ACC112 (cell line): Measurements from ENCODE around the gene SPR.
"Not testable (repeated sequence)": the region's sequence is repeated elsewhere in the genome, so short reads cannot be mapped to it uniquely, and the experiment has no call there.

Experiments used
- H2AFZ ChIP-seq: fragments of 200-600 bp; sonication (generic); one replicate; pipeline ENCODE4 v1.6.0; 2017; ENCODE audit warnings: antibody characterized with exemption, low read length; ENCODE audit not compliant: unreplicated experiment
- H3K27ac ChIP-seq: fragments of 200-600 bp; sonication (generic); 2 replicates; pipeline ENCODE4 v1.5.1; 2014; ENCODE audit warnings: low read depth, mild to moderate bottlenecking, antibody characterized with exemption, low read length, moderate library complexity
- H3K27me3 ChIP-seq: fragments of 200-600 bp; sonication (generic); 2 replicates; pipeline ENCODE4 v1.6.1; 2014; ENCODE audit warnings: mild to moderate bottlenecking, antibody characterized with exemption, low read length, moderate library complexity, mixed read lengths; ENCODE audit not compliant: insufficient read depth
- H3K36me3 ChIP-seq: fragments of 200-600 bp; sonication (generic); 2 replicates; pipeline ENCODE4 v1.6.1; 2016; ENCODE audit warnings: mild to moderate bottlenecking, antibody characterized with exemption, low read length, moderate library complexity, mixed read lengths; ENCODE audit not compliant: insufficient read depth
- H3K4me1 ChIP-seq: fragments of 200-600 bp; sonication (generic); one replicate; pipeline ENCODE4 v1.6.1; 2016; ENCODE audit warnings: low read length, mixed read lengths; ENCODE audit not compliant: insufficient read depth, unreplicated experiment, control insufficient read depth
- H3K4me3 ChIP-seq: fragments of 200-600 bp; sonication (generic); 2 replicates; pipeline ENCODE4 v1.5.1; 2014; ENCODE audit warnings: mild to moderate bottlenecking, low read depth, low read length
- H3K79me2 ChIP-seq: fragments of 200-600 bp; sonication (generic); one replicate; pipeline ENCODE4 v1.6.0; 2016; ENCODE audit warnings: low read length; ENCODE audit not compliant: control insufficient read depth, unreplicated experiment, insufficient read depth

SPR gene

DNA sequence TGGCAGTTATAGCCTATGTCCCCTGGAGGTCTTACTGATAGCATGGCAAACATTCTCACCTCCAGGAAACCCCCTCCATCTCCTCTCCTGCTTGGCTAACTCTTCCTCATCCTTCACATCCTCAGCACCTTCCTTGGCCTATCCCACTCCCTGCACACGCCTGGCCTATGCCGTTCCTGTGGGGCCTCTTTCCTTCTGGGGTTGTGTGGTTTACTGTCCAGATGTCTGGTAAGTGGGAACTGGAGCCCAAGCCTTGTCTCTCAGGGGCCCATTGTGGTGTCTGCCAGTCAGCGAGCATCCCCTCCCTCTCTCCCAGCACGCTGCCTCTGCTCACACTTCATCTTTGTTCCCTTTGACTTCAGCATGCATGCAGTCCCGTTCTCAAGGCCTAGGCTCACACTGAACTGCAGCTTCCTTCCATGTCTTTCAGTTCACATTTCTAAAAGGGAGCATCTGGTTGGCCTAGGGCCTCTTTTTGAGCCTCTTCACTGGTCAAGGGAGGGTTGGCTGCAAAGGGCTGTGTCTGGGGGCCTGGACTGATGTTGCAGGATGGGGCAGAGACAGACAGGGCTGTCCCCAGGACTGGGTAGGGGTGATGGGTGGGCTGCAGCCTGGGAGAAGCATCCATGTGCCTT is 13.1 kb downstream of the SPR start:
- Histone ChIP-seq H3K27me3 (peaks cover 68% of the 10 kb centered on the region), H3K79me2 (no peaks in the 10 kb centered on the region), H2AFZ (no peak overlapping the region)

DNA sequence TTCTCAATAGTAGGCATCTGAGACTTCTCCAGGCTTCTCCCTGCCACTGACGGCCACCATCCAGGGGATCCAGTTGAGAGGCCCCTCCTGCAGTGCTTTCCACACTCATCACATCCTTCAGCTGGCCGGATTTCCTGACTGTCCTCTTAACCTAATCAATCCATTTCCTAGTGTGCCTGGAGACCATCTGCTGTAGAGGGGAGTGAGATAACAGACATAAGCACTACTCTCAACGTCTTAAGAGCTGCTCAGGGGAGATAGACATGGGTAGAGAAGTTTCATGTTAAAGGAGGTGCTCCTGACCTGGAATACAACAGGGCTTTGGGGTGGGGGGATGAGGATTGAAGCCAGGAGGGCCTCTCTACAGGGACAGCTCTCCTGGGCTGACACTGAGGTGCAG is 14.2 kb downstream of the SPR start:
- Histone ChIP-seq H3K79me2 (no peaks in the 10 kb centered on the region), H3K27ac (no peak overlapping the region), H3K4me1 (peaks cover under 1% of the 10 kb centered on the region), H3K4me3 (no peak overlapping the region), H3K36me3 (no peaks in the 10 kb centered on the region), H2AFZ (no peak overlapping the region), H3K27me3 (peaks cover 79% of the 10 kb centered on the region)

More for the DNA sequence above, 13.1 kb downstream of the SPR start:
- Histone ChIP-seq H3K4me3 (no peak overlapping the region), H3K36me3 (no peaks in the 10 kb centered on the region), H3K4me1 (peaks cover 10% of the 10 kb centered on the region), H3K27ac (no peak overlapping the region)

GRCh38 chr2:72907369-72907768 is 20.2 kb downstream of the SPR start:
- H3K36me3 ChIP-seq, H3K4me1 ChIP-seq, H2AFZ ChIP-seq, H3K27ac ChIP-seq, H3K4me3 ChIP-seq, H3K79me2 ChIP-seq: not testable (repeated sequence)
- H3K27me3 ChIP-seq: peaks cover 97% of the 10 kb centered on the region

DNA sequence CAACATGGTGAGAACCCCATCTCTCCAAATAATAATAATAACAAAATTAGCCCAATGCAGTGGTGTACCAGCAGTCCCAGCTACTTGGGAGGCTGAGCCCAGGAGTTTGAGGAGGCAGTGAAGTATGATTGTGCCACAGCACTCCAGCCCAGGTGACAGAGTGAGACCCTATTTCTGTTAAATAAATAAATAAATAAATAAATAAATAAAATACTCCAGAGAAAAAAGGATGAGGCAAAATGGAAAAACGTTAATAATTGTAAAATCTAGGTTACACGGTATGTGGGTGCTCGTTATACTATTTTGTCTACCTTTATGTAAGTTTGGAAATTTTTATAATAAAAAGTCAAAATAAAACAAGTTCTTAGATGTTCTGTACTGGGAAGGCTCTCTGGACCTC is 21.5 kb downstream of the SPR start:
- peaks cover 96% of the 10 kb centered on the region for H3K27me3 ChIP-seq
- no peak overlapping the region for H3K27ac ChIP-seq
- no peaks in the 10 kb centered on the region for H3K36me3 ChIP-seq
- no peak overlapping the region for H3K4me3 ChIP-seq
- no peaks in the 10 kb centered on the region for H3K79me2 ChIP-seq
- H2AFZ ChIP-seq: no peak overlapping the region
- no peaks in the 10 kb centered on the region for H3K4me1 ChIP-seq

- Histone ChIP-seq H3K4me1 (no peaks in the 10 kb centered on the region), H3K4me3 (no peak overlapping the region), H3K79me2 (no peaks in the 10 kb centered on the region), H3K27me3 (peaks cover 97% of the 10 kb centered on the region), H2AFZ (no peak overlapping the region), H3K27ac (no peak overlapping the region), H3K36me3 (no peaks in the 10 kb centered on the region)
Measured at GRCh38 chr2:72911256-72911655, 24.0 kb downstream of the SPR start.

DNA sequence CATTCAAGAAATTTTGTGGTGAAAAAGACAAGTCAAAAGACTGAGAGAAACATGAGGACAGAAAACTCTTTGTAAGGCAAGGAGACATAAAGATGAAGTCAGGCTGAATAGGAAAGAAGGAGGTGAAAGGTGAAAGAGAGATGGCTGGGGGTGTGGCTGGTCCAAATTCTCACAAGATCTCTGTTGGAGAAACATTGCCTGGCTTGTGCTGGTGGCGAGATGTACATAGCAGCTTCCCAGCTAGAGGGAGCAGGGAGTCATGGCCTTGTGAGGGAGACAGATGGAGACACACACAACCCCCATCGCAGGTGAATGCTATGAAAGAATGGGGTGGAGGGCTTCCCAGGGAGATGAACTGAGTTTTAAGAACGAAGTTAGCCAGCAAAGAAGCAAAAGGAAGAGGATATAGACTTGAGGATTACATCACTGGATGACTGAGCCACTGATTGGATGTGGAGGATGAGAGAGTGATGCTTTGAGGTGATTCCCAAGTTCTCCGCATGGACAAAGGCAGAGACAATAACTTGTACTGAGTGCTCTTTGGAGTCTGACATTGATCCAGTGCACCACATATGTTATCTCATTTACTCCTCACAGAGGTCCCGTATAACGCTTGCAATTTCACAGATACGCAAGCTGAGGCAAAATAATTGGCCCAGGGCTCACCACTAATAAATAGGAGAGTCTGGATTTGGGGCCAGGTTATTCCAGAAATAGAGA is 26.4 kb downstream of the SPR start:
- no peak overlapping the region for H3K4me3 ChIP-seq
- H3K79me2 ChIP-seq: no peaks in the 10 kb centered on the region
- no peak overlapping the region for H3K27ac ChIP-seq
- peaks cover 5% of the 10 kb centered on the region for H3K4me1 ChIP-seq
- peaks cover 96% of the 10 kb centered on the region for H3K27me3 ChIP-seq
- H2AFZ ChIP-seq: no peak overlapping the region
- no peaks in the 10 kb centered on the region for H3K36me3 ChIP-seq

GRCh38 chr2:72914206-72914559 is 27.0 kb downstream of the SPR start:
- H2AFZ ChIP-seq: no peak overlapping the region
- H3K4me1 ChIP-seq: peaks cover 5% of the 10 kb centered on the region
- peaks cover 97% of the 10 kb centered on the region for H3K27me3 ChIP-seq
- no peak overlapping the region for H3K4me3 ChIP-seq
- no peaks in the 10 kb centered on the region for H3K36me3 ChIP-seq
- H3K27ac ChIP-seq: no peak overlapping the region
- no peaks in the 10 kb centered on the region for H3K79me2 ChIP-seq

DNA sequence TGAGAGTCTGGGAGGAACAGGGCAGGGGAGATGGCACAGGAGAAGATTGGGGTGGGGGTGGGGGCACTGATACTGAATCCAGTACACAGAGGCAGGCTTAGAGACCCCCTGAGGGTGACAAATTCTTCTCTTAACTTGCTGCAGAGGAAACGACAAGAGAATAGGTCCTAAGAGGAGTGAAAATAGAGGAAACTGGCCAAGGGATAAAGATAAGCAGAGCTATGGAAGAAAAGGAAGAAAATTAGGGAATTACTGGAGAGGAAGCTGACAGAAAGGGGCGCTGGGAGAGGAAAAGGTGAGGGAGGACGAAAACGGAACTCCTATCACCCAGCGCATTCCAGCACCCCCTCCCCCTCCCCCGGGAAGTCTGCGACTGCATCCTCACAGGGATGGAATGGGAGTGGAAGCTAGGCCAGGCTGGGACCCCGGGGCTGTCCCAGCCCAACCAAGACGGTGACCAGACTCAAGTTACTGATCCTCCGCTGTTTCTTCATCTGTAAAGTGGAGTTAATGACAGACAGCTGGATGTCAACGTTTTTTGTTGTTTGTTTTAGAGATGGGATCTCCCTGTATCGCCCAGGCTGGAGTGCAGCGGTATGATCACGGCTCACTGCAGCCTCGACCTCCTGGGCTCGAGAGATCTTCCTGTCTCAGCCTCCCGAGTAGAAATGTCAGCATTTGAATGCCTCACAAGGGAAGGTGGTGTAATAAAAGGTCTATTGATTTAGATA is 27.5 kb downstream of the SPR start:
- H3K4me3 ChIP-seq: no peak overlapping the region
- no peaks in the 10 kb centered on the region for H3K36me3 ChIP-seq
- H3K27me3 ChIP-seq: peaks cover 98% of the 10 kb centered on the region
- no peak overlapping the region for H3K27ac ChIP-seq
- H3K79me2 ChIP-seq: no peaks in the 10 kb centered on the region
- no peak overlapping the region for H2AFZ ChIP-seq
- H3K4me1 ChIP-seq: peaks cover 5% of the 10 kb centered on the region

GRCh38 chr2:72915320-72915906 is 28.2 kb downstream of the SPR start:
- Histone ChIP-seq H3K36me3 (no peaks in the 10 kb centered on the region), H2AFZ (no peak overlapping the region), H3K27me3 (peaks cover 98% of the 10 kb centered on the region)

GRCh38 chr2:72915907-72916742 is 28.9 kb downstream of the SPR start:
- peaks cover 98% of the 10 kb centered on the region for H3K27me3 ChIP-seq

More at GRCh38 chr2:72915320-72915906, 28.2 kb downstream of the SPR start:
- Histone ChIP-seq H3K4me1 (peaks cover 5% of the 10 kb centered on the region), H3K27ac (no peak overlapping the region), H3K79me2 (no peaks in the 10 kb centered on the region), H3K4me3 (no peak overlapping the region)

More at GRCh38 chr2:72915907-72916742, 28.9 kb downstream of the SPR start:
- 0 out of 2 replicates have a peak overlapping the region, but pooled peaks have one; percentile 20 for H3K4me3 ChIP-seq
- no peaks in the 10 kb centered on the region for H3K79me2 ChIP-seq
- H3K27ac ChIP-seq: no peak overlapping the region
- peaks cover 5% of the 10 kb centered on the region for H3K4me1 ChIP-seq
- H2AFZ ChIP-seq: no peak overlapping the region
- H3K36me3 ChIP-seq: no peaks in the 10 kb centered on the region
